GM19397 (cell line): ENCODE results near the gene ABCG1.

Source experiments
- ATAC-seq: cut with Tn5 transposase; IDR thresholded peaks from one replicate; pipeline ENCODE4 v1.9.1; 2021; ENCODE audit warnings: mild to moderate bottlenecking, moderate library complexity; ENCODE audit not compliant: unreplicated experiment

The ABCG1 gene

GRCh38 chr21:42250422-42251403 lies 31.8 kb downstream of the ABCG1 start:
- ATAC-seq = no peak

- ATAC-seq = no peak
Observed at GRCh38 chr21:42251654-42252324, 32.8 kb downstream of the ABCG1 start.

- no peak for ATAC-seq
Observed at GRCh38 chr21:42252325-42252654, 33.4 kb downstream of the ABCG1 start.

- no peak for ATAC-seq
Observed at GRCh38 chr21:42252778-42253340, 33.9 kb downstream of the ABCG1 start.

GRCh38 chr21:42253466-42253865 lies 34.5 kb downstream of the ABCG1 start:
- no peak for ATAC-seq

- ATAC-seq = no peak
Observed at GRCh38 chr21:42254083-42254482, 35.1 kb downstream of the ABCG1 start.

GRCh38 chr21:42254651-42255601 lies 36.0 kb downstream of the ABCG1 start:
- ATAC-seq = no peak

GRCh38 chr21:42255825-42256224 lies 36.9 kb downstream of the ABCG1 start:
- no peak for ATAC-seq

- ATAC-seq = no peak
Observed at GRCh38 chr21:42256316-42256715, 37.4 kb downstream of the ABCG1 start.

GRCh38 chr21:42257091-42257765 lies 38.3 kb downstream of the ABCG1 start:
- no peak for ATAC-seq

- ATAC-seq = no peak
Observed at GRCh38 chr21:42258150-42258884, 39.4 kb downstream of the ABCG1 start.

GRCh38 chr21:42258885-42259407 lies 40.0 kb downstream of the ABCG1 start:
- ATAC-seq = no peak

- ATAC-seq = no peak
Observed at GRCh38 chr21:42260121-42260520, 41.2 kb downstream of the ABCG1 start.

- no peak for ATAC-seq
Observed at GRCh38 chr21:42261829-42262200, 42.9 kb downstream of the ABCG1 start.

- ATAC-seq = no peak
Observed at GRCh38 chr21:42262831-42263231, 43.9 kb downstream of the ABCG1 start.

- ATAC-seq = no peak
Observed at GRCh38 chr21:42263591-42264131, 44.7 kb downstream of the ABCG1 start.

GRCh38 chr21:42264245-42265195 lies 45.6 kb downstream of the ABCG1 start:
- ATAC-seq = no peak
